PC-9 (cell line): ENCODE data around the gene KPNA4. TPM values are rescaled to one million over a fixed set of nuclear protein-coding genes. Genes with fewer than 3 reads are reported as not detected.

Experiments used
- BruUV-seq: library from RNA; stranded (reverse); fragments of 400-500 nt; replicated peaks from 2 replicates; lab custom pipeline; 2021; lab: Mats Ljungman, UMichigan
- CTCF ChIA-PET: fragments of 300-600 bp; sonication (Branson Sonifier 250); formaldehyde crosslinking; loops from one replicate; lab custom pipeline; 2022; ENCODE audit warnings: antibody characterized with exemption; lab: Charles Lee
- POLR2A ChIA-PET: fragments of 300-600 bp; sonication (Branson Sonifier 250); formaldehyde crosslinking; loops from one replicate; lab custom pipeline; 2022; ENCODE audit warnings: antibody characterized with exemption; ENCODE audit not compliant: unreplicated experiment; lab: Charles Lee
- DNase-seq, 2 experiments: peaks; one replicate each; pipeline versions ENCODE4 v3.0.0 to v3.0.0-alpha.2; 2015 to 2022; ENCODE audit warnings: mixed read lengths in 1 of 2
- H2AFZ ChIP-seq: fragments of 200-600 bp; sonication (generic); 2 replicates; pipeline ENCODE4 v1.8.1; 2017; ENCODE audit warnings: antibody characterized with exemption
- H3F3A ChIP-seq: fragments of 200-600 bp; sonication (generic); 2 replicates; pipeline ENCODE4 v1.8.1; 2017; ENCODE audit warnings: antibody characterized with exemption, mild to moderate bottlenecking, low read depth; ENCODE audit not compliant: insufficient read depth
- H3K27ac ChIP-seq: fragments of 200-600 bp; sonication (generic); 2 replicates; pipeline ENCODE4 v1.6.1; 2016; ENCODE audit warnings: mixed run types
- H3K27me3 ChIP-seq: fragments of 200-600 bp; sonication (generic); 2 replicates; pipeline ENCODE4 v1.6.1; 2016; ENCODE audit warnings: low read depth, mixed run types; ENCODE audit not compliant: insufficient read depth
- H3K36me3 ChIP-seq: fragments of 200-600 bp; sonication (generic); 2 replicates; pipeline ENCODE4 v1.6.1; 2016; ENCODE audit warnings: low read depth, mixed run types
- H3K4me1 ChIP-seq: fragments of 200-600 bp; sonication (generic); replicated peaks from 2 replicates; pipeline ENCODE4 v1.6.1; 2016; ENCODE audit warnings: mixed run types; ENCODE audit not compliant: insufficient read depth
- H3K4me2 ChIP-seq: fragments of 200-600 bp; sonication (generic); 2 replicates; pipeline ENCODE4 v1.6.1; 2017; ENCODE audit warnings: mixed run types
- H3K4me3 ChIP-seq: fragments of 200-600 bp; sonication (generic); 2 replicates; pipeline ENCODE4 v1.6.1; 2016; ENCODE audit warnings: mixed run types
- H3K79me2 ChIP-seq: fragments of 200-600 bp; sonication (generic); 2 replicates; pipeline ENCODE4 v1.6.1; 2017; ENCODE audit warnings: low read depth, mixed run types
- H3K9me2 ChIP-seq: fragments of 200-600 bp; sonication (generic); 2 replicates; pipeline ENCODE4 v1.8.1; 2017; ENCODE audit warnings: mild to moderate bottlenecking; ENCODE audit not compliant: insufficient read depth
- H3K9me3 ChIP-seq: fragments of 200-600 bp; sonication (generic); 2 replicates; pipeline ENCODE4 v1.8.1; 2016; ENCODE audit warnings: low read depth; ENCODE audit not compliant: insufficient read depth
- H4K20me1 ChIP-seq: fragments of 200-600 bp; sonication (generic); 2 replicates; pipeline ENCODE4 v1.8.1; 2017; ENCODE audit not compliant: insufficient read depth
- CTCF ChIP-seq: fragments of 200-600 bp; sonication (generic); conservative IDR thresholded peaks from 2 replicates; pipeline ENCODE4 v1.6.1; 2017; ENCODE audit warnings: mixed run types, antibody characterized with exemption, mild to moderate bottlenecking, moderate library complexity
- EZH2 ChIP-seq: fragments of 200-600 bp; sonication (generic); IDR thresholded peaks from 2 replicates; pipeline ENCODE4 v1.8.0; 2017; ENCODE audit warnings: antibody characterized with exemption, low read depth
- intact Hi-C: fragments of 100-400 bp; cut with micrococcal nuclease; formaldehyde crosslinking; loops from one replicate; pipeline ENCODE4 v1.10.0; 2022; ENCODE audit not compliant: unreplicated experiment
- total RNA-seq: library from RNA; stranded (reverse); gene quantifications from 2 replicates; pipeline ENCODE4 v1.2.3, GENCODE V29; 2021

KPNA4 gene
- total RNA-seq, 1 experiment from 2014 or later: 61.0 TPM

GRCh38 chr3:160481856-160482255 is 83.5 kb downstream of the KPNA4 start:
- H3K27ac ChIP-seq: no peak overlapping the region
- no peaks in the 10 kb centered on the region for H3F3A ChIP-seq
- H3K4me3 ChIP-seq: no peak overlapping the region
- H3K4me1 ChIP-seq: no peaks in the 10 kb centered on the region
- CTCF ChIA-PET: no interaction called here
- intact Hi-C loops: loop anchor here (10.0 kb wide), 1 partner anchor 317 kb away; no protein-coding TSS in a partner anchor
- H3K27me3 ChIP-seq: no peaks in the 10 kb centered on the region
- no peaks in the 10 kb centered on the region for H3K9me3 ChIP-seq
- no peak overlapping the region for H3K4me2 ChIP-seq
- H3K36me3 ChIP-seq: no peaks in the 10 kb centered on the region
- no TSS peak for BruUV-seq
- no peak for TF ChIP-seq CTCF
- no peak for TF ChIP-seq EZH2
- no peaks in the 10 kb centered on the region for H3K9me2 ChIP-seq
- no peak for DNase-seq
- H4K20me1 ChIP-seq: no peaks in the 10 kb centered on the region
- POLR2A ChIA-PET: no interaction called here
- no peak overlapping the region for H2AFZ ChIP-seq
- no peaks in the 10 kb centered on the region for H3K79me2 ChIP-seq

GRCh38 chr3:160480931-160481330 is 84.4 kb downstream of the KPNA4 start:
- ChIA-PET POLR2A (no interaction called here), CTCF (no interaction called here)
- Histone ChIP-seq H3K4me1 (no peaks in the 10 kb centered on the region), H3K36me3 (no peaks in the 10 kb centered on the region), H3K9me2 (no peaks in the 10 kb centered on the region; the same call in 1 of the 2 replicates), H3K79me2 (no peaks in the 10 kb centered on the region), H3K4me3 (no peak overlapping the region), H3K4me2 (no peak overlapping the region), H3K27ac (no peak overlapping the region), H3K27me3 (no peaks in the 10 kb centered on the region), H3K9me3 (no peaks in the 10 kb centered on the region), H3F3A (no peaks in the 10 kb centered on the region), H2AFZ (no peak overlapping the region), H4K20me1 (no peaks in the 10 kb centered on the region)
- intact Hi-C loops: loop anchor here (10.0 kb wide), 1 partner anchor 316 kb away; no protein-coding TSS in a partner anchor
- BruUV-seq: no TSS peak
- TF ChIP-seq EZH2: no peak
- TF ChIP-seq CTCF: no peak
- no peak for DNase-seq

- Histone ChIP-seq H3K27ac (no peak overlapping the region), H3K79me2 (no peaks in the 10 kb centered on the region), H3K27me3 (no peaks in the 10 kb centered on the region), H2AFZ (no peak overlapping the region), H3K9me3 (no peaks in the 10 kb centered on the region), H3K36me3 (no peaks in the 10 kb centered on the region), H3K4me2 (no peak overlapping the region), H3K4me1 (no peaks in the 10 kb centered on the region), H4K20me1 (no peaks in the 10 kb centered on the region), H3F3A (no peaks in the 10 kb centered on the region), H3K9me2 (peaks cover 3% of the 10 kb centered on the region; the same call in 1 of the 2 replicates), H3K4me3 (no peak overlapping the region)
- ChIA-PET POLR2A (no interaction called here), CTCF (interaction anchor here (0.6 kb wide), 1 partner anchor 305 kb away, joined by 4 read pairs; no protein-coding TSS in a partner anchor)
- intact Hi-C loops: no loop called here
- no peak for TF ChIP-seq CTCF
- no peak for TF ChIP-seq EZH2
- BruUV-seq: no TSS peak
- no peak for DNase-seq
Observed at GRCh38 chr3:160479376-160479775, 86.0 kb downstream of the KPNA4 start.
